ENCODE results near the gene SEC24D.

DNA sequence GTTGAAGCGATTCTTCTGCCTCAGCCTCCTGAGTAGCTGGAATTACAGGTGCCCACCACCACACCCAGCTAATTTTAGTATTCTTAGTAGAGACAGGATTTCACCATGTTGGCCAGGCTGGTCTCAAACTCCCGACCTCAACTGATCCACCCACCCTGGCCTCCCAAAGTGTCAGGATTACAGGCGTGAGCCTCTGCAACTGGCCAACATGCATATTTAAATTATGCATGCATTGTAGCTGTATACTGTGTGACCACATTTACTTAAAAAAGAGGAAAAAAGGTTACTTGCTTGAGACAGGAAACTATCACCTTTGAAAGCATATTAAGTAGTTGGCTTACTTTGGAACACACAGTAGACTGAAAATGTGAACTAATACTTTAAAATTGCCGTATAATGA lies 121.2 kb downstream of the SEC24D start:
- no peak for TF ChIP-seq POLR2A (IDR thresholded peaks at IDR 0.05)
- TF ChIP-seq, protein P1, sequence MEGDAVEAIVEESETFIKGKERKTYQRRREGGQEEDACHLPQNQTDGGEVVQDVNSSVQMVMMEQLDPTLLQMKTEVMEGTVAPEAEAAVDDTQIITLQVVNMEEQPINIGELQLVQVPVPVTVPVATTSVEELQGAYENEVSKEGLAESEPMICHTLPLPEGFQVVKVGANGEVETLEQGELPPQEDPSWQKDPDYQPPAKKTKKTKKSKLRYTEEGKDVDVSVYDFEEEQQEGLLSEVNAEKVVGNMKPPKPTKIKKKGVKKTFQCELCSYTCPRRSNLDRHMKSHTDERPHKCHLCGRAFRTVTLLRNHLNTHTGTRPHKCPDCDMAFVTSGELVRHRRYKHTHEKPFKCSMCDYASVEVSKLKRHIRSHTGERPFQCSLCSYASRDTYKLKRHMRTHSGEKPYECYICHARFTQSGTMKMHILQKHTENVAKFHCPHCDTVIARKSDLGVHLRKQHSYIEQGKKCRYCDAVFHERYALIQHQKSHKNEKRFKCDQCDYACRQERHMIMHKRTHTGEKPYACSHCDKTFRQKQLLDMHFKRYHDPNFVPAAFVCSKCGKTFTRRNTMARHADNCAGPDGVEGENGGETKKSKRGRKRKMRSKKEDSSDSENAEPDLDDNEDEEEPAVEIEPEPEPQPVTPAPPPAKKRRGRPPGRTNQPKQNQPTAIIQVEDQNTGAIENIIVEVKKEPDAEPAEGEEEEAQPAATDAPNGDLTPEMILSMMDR (IDR thresholded peaks at IDR 0.05): no peak

Measured in heart left ventricle (tissue), 13 donors.